D721Med (cell line): Measurements from ENCODE around the gene UAP1L1.

Experiments used
- DNase-seq: peaks from one replicate; pipeline ENCODE4 v3.0.0; 2011; ENCODE audit warnings: low spot score; ENCODE audit not compliant: insufficient read length
- FAIRE-seq: peaks from 2 replicates; lab custom pipeline; 2011; peaks lifted over from hg19 to GRCh38; lab: Jason Lieb, UNC
- TF ChIP-seq, protein P1 (sequence below): IDR thresholded peaks from 2 replicates; pipeline ENCODE4 v1.5.1; 2012; ENCODE audit warnings: mild to moderate bottlenecking, control low read depth; ENCODE audit not compliant: insufficient read depth; ENCODE audit errors: missing control alignments

Gene UAP1L1

DNA sequence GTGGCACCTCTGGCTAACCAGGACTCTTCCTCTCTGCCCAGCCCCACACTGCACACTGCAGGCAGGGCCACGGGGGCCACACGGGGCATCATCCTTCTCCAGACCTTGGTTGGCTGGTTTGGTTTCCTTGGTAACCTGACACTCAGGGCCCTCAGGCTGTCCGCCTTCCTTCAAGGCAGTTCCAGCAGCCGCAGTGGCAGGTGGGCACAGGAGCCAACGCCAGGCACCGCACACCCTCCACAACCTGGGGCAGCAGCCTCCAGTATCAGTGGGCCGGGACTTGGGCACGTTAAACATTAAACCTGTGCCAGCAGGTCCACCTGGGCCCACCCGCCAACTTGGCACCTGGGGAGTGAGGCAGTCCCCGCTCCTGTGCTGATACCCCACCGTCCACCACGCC lies 33.3 kb upstream of the UAP1L1 start:
- TF ChIP-seq, protein P1, sequence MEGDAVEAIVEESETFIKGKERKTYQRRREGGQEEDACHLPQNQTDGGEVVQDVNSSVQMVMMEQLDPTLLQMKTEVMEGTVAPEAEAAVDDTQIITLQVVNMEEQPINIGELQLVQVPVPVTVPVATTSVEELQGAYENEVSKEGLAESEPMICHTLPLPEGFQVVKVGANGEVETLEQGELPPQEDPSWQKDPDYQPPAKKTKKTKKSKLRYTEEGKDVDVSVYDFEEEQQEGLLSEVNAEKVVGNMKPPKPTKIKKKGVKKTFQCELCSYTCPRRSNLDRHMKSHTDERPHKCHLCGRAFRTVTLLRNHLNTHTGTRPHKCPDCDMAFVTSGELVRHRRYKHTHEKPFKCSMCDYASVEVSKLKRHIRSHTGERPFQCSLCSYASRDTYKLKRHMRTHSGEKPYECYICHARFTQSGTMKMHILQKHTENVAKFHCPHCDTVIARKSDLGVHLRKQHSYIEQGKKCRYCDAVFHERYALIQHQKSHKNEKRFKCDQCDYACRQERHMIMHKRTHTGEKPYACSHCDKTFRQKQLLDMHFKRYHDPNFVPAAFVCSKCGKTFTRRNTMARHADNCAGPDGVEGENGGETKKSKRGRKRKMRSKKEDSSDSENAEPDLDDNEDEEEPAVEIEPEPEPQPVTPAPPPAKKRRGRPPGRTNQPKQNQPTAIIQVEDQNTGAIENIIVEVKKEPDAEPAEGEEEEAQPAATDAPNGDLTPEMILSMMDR, result no peak
- no peak for DNase-seq
- FAIRE-seq, result no peak

DNA sequence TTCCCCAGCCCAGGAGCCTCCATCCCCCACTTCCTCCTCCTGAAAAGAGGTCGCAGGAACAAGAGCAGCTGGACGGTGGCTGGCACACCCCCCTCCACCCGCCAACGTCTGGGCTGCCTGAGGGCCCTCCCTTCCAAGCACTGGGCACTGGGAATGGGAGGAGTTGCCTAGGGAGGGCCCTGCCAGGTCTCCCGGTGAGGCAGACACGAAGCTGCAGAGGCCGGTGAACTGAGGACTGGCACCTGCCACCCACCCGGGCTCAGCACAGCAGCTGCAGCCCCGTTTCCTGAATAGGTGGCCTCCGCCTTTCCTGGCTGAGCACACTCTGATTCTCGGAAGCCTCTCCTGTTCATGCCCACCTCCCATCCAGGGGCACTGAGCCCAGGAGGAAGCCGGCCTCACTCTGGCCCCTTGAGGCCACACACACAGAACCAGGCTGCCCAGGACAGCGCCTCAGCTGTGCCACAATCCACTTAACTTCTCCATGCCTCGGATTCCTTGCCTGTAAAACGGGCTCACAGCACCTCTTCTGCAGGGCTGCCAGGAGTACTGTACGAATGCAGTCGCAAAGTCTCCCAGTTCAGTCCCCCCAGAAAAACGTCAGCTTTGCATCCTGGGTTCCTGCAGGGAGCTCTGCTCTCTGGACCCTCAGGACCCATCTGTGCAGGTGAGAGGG lies 32.7 kb upstream of the UAP1L1 start:
- TF ChIP-seq, protein P1, result no peak
- FAIRE-seq, result no peak
- DNase-seq, result no peak

DNA sequence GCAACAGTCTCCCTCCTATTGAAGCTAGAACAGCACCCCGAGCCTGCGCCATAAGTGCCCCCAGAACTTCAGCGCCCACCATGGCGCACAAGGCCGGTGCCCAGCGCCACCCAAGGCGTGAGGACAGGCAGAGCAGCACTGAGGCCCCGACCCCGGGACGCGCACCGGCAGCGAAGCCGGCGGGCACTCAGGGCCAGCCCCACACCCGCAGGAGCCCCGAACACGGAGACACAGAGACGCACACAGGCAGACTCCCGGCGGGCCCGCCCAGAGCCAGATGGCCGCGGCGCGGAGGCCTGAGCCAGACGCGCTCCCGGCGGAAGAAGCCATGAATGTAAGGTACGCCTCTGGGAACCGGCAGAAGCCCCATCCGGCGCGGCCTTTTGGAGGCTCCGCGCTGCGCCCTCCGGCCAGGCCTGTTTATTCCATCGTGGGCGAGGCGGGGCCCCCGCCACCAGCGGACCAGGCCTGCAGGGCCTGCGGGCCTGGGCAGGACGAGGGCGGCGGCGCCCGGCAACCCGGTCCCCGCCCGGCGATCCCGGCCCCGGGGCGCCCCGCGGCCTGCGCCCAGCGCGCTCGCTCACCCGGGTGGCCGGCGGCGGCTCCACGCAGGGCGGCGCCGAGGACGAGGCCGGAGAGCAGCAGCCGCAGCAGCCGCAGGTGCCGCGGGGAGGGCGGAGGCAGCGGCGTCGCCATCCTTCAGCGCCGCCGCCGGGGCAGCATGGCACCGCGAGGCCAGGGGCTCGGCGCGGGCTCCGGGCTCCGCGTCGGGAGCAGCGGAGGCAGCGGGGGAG lies 31.8 kb upstream of the UAP1L1 start:
- TF ChIP-seq, protein P1, result no peak
- FAIRE-seq, result no peak

DNA sequence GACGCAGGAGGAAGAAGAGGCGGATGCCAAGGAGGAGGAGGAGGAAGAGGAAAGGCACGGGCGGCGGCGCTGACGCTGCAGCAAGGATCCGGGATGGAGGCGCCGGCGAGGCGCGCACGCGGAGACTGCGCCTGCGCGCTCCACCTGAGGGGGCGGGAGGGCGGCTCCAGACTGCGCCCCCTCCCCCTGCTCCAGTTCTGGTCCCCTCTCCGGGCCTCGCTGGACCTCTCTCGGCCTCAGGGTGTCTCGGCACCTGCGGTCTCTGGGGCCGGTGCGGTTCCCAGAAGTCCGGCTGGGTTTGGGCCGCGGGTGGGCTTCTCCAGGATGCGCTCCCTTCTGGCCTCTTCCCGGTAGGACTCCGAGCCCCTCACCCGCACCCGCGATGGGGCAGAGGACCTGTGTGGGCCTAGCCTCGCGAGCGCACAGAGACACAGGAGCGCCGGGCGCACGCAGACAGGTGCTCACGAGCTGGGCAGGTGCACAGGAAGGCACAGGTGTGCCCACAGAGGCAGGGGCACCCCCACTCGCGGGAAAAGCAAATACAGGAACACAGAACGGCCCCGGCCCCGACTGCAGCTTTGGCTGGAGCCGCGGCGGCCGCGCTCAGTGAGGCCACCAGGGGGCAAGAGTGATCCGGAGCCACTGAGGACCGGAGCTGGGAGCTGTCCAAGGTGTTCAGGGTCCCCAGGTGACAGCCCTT lies 31.1 kb upstream of the UAP1L1 start, which contains the start of gene NPDC1:
TSS of gene NPDC1 (minus strand) at position 90 of the 700 bp plus-strand sequence. CDS start 188 bp downstream, outside the sequence.
- FAIRE-seq (no peak), DNase-seq (peak; percentile 97)
- TF ChIP-seq, protein P1, result peak; percentile 67

More for the DNA sequence above, 31.8 kb upstream of the UAP1L1 start:
- DNase-seq, result no peak

DNA sequence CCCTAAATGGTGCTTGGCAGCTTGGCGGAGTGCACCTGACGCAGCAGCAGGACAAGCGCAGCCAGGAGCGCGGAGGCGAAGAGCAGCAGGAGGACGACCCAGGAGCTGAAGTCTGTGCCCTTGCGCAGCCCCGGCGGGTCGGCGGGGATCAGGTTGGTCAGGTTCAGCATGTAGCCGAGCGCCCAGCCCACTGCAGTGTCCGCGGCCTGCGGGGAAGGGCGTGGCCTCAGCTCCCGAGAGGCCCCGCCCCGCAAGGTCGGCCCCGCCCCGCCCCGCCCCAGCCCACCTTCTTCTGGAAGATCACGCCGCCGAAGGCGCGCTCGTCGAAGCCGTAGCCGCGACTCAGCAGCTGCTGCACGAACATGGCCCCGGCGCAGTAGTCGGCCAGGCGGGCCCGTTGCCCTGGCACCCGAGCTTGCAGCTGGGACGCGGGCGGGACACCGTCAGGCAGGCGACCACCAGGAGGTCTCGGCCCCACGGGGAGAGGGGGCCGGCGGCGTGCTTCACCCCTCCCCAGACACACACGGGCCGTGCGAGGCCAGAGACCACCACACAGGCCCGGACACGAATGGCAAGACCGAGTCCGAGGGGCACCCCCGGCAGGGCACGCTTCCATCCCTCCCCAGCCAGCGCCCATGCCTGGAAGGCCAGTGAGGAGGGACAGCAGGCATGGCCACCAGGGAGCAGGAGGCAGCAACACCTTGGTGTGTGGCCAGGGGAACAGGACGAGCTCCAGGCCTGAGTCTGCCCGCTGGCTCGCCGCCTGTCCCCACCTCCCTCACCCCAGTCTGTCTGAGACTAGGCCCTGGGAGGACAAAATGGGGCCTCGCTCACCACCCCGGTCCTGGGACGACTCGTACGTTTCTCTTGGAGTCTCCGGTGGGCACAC lies 28.4 kb upstream of the UAP1L1 start:
- TF ChIP-seq, protein P1, result no peak
- FAIRE-seq (no peak), DNase-seq (no peak)
